Mucosa of descending colon (tissue), 3 donors: ENCODE results near the gene ZNF365. TPM values are rescaled to one million over a fixed set of nuclear protein-coding genes. Genes with fewer than 3 reads are reported as not detected.
A peak's percentile ranks its signal among the peaks of the same experiment; 100 is the strongest.

Source experiments
- ATAC-seq: fragments of 200-7000 bp; cut with Tn5 transposase; one replicate; pipeline ENCODE4 v1.9.1; 2020; ENCODE audit warnings: mild to moderate bottlenecking, moderate library complexity
- DNase-seq, 3 donors: peaks; one replicate each; pipeline ENCODE4 v3.0.0-alpha.2; 2020
- H3K36me3 ChIP-seq: fragments of 200-600 bp; one replicate; pipeline ENCODE4 v1.8.0; 2021; ENCODE audit warnings: low read depth, mild to moderate bottlenecking
- H3K4me1 ChIP-seq: fragments of 200-600 bp; one replicate; pipeline ENCODE4 v1.8.0; 2021; ENCODE audit warnings: low read depth, mild to moderate bottlenecking
- H3K4me3 ChIP-seq: fragments of 200-600 bp; one replicate; pipeline ENCODE4 v1.8.0; 2021; ENCODE audit warnings: mild to moderate bottlenecking
- H3K9me3 ChIP-seq: fragments of 200-600 bp; one replicate; pipeline ENCODE4 v1.8.0; 2021; ENCODE audit warnings: mild to moderate bottlenecking
- CTCF ChIP-seq: fragments of 200-600 bp; IDR thresholded peaks from one replicate; pipeline ENCODE4 v1.8.0; 2022; ENCODE audit warnings: antibody characterized with exemption, mild to moderate bottlenecking
- intact Hi-C, 2 donors: fragments of 100-400 bp; cut with DNase I in 1 of 2; cut with micrococcal nuclease in 1 of 2; formaldehyde crosslinking; loops; one replicate each; pipeline versions ENCODE4 v1.11.0 to v1.11.1; 2022; cut with DNase I, micrococcal nuclease
- long read RNA-seq, 2 donors: library from polyadenylated mRNA; unstranded; transcript quantifications; one replicate each; pipeline ENCODE4 v2.0.0, GENCODE V29; 2019 to 2021
- total RNA-seq, 3 donors: library from RNA; stranded (reverse); fragmentation: NEBNext Ultra II Directional in 2 of 3; extraction: Animal tissue kit (Norgen Biotek cat#: 25700) in 2 of 3; gene quantifications; one replicate each; pipeline versions ENCODE4 v1.2.1 to v1.2.4, GENCODE V29; 2021 to 2023
- donor health status: DM: no; HTN: no; CAD: no; lungs with moderate emphysema.
- donor health status: DM: no; HTN: no; CAD: no.
- donor health status: DM: no; HTN: yes; CAD: no.

Gene ZNF365
- under 1 TPM in 2 of 3 donors, not detected in 1; 0.29 to 0.38 TPM for total RNA-seq
- long read RNA-seq, donor 1 = 0 reads
- long read RNA-seq, donor 2 = 0 reads

DNA sequence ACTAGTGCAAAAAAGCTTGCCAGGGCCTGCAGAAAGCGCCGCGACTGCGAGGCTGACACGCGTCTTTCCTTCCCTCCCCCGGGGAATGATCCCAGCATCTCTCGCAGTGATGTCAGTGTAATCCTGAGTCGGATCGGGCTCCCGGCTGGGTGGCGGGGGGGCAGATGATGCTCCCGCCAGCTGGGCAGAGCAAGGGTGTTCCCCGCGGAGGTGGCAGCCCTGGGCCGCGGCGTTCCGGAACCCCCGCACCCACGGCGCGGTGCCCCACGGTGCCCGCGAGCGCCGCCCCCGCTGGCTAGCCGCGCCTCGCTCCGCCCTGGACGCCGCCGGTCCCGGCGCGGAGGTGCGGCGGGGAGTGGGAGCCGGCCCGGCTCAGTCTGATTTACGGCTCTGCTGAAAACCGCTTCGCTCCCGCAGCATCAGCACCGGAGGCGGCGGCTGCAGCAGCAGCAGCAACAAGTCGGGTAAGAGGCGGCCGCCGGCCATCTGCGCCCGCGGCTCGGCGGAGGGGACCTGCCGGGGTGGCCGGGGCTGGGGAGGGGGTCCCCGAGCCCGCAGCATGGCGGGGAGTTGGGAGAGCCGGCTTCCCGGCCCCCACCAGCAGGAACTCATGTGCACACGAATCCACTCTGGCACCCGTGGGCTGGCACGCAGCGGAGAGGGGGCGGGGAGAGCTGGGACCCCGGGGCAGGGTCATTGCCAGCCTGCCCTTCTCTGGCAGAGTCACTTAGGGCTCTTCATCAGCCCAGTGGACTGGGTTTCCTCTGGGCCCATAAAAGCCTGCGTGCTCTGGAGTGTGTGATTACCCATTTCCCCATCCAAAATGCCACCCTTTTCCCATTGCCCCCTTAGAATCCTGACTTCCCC is at the start of gene ZNF365:
Gene ZNF365, plus strand, starts transcription at position 375 of the 867 bp plus-strand sequence. CDS start 1,825 bp downstream, outside the sequence.
- no peak for TF ChIP-seq CTCF
- H3K4me3 ChIP-seq = no peak within 1 kb of the TSS
- intact Hi-C loops = no loop called here
- peak in 1 of 3 donors; percentile 27 for DNase-seq
- H3K36me3 ChIP-seq = no peaks in the 10 kb centered on the region
- H3K4me1 ChIP-seq = peaks cover 4% of the 10 kb centered on the region
- H3K9me3 ChIP-seq = no peaks in the 10 kb centered on the region
- peak; percentile 63 for ATAC-seq

DNA sequence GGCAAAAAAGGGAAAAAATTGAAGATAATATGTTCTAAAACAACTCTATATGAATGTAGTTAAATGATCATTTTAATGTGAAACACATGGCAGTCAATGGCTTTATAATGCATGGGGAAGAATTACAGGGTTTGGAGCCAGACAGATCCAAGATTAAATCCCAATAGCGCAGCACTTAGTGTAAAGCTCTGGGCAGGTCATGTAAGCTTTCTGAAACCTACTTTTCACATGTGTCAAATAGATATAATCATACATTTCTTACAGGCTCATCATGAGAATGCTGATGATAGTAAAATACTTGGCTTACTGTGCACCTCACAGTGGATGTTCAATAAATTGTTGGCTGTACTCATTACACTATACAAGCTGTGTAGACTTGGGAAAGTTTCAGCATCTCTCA is 48.0 kb upstream of the ZNF365 start:
- H3K36me3 ChIP-seq = no peaks in the 10 kb centered on the region
- ATAC-seq = no peak
- no peak for DNase-seq

DNA sequence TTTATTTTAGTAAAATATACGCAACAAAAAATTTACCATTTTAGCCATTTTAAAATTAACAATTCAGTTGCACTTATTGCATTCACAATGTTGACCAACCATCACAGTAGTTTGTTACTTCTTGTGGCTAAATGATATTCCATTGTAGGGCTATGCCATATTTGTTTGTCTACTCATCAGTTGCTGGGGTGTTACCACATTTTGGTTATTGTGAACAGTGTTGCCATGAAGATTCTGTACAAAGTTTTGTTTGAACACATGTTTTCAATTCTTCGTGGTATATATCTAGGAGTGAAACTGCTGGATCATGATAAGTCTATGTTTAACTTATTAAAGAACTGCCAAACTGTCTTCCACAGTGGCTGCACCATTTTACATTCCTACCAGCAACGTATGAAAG is 46.3 kb upstream of the ZNF365 start:
- ATAC-seq (no peak), DNase-seq (no peak)
- H3K4me3 ChIP-seq = no peak overlapping the region
- no peak for TF ChIP-seq CTCF
- no peaks in the 10 kb centered on the region for H3K36me3 ChIP-seq
- no peaks in the 10 kb centered on the region for H3K9me3 ChIP-seq
- no peaks in the 10 kb centered on the region for H3K4me1 ChIP-seq
- intact Hi-C loops = no loop called here

More for the DNA sequence above, 48.0 kb upstream of the ZNF365 start:
- Histone ChIP-seq H3K9me3 (no peaks in the 10 kb centered on the region), H3K4me3 (no peak overlapping the region), H3K4me1 (no peaks in the 10 kb centered on the region)
- TF ChIP-seq CTCF = no peak
- intact Hi-C loops = no loop called here

DNA sequence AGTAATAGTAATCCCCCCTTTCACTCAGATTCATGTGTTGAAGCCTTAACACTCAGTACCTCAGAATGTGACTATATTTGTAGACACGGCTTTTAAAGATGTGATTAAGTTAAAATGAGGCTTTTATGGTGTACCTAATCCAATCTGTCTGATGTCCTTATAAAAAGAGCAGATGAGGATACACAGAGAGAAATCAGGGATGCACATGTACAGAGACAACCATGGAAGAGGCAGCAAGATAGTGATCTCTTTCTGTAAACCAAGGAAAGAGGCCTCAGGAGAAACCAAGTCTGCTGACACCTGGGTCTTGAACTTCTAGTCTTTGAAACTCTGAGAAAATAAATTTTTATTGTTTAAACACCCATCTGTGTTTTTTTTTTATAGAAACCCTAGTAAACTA is 44.0 kb upstream of the ZNF365 start:
- intact Hi-C loops = no loop called here
- H3K36me3 ChIP-seq = no peaks in the 10 kb centered on the region
- no peaks in the 10 kb centered on the region for H3K4me1 ChIP-seq
- ATAC-seq (no peak), DNase-seq (no peak)
- H3K9me3 ChIP-seq = no peaks in the 10 kb centered on the region
- no peak for TF ChIP-seq CTCF
- no peak overlapping the region for H3K4me3 ChIP-seq

DNA sequence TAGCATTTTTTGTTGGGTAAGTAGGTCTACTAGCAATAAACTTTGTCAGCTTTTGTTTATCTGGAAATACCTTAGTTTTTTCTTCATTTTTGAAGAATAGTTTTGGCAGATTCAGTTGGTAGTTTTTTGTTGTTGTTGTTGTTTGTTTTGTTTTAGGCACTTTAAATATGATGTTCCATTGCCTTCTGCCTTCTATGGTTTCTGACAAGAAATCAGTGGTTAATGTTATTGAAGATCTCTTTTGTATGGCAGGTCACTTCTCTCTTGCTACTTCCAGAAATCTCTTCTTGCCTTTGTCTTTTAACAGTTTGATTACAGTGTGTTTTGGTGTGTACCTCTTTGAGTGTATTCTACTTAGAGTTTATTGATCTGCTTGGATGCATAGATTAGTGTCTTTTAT is 41.8 kb upstream of the ZNF365 start:
- DNase-seq = no peak
- Histone ChIP-seq H3K4me1 (no peaks in the 10 kb centered on the region), H3K4me3 (no peak overlapping the region), H3K9me3 (no peaks in the 10 kb centered on the region), H3K36me3 (no peaks in the 10 kb centered on the region)
- ATAC-seq = no peak
- intact Hi-C loops = no loop called here
- TF ChIP-seq CTCF = no peak
